Liver (tissue), 9 donors: ENCODE results near the gene LAMC2. TPM values are rescaled to one million over a fixed set of nuclear protein-coding genes. Genes with fewer than 3 reads are reported as not detected.

ENCODE experiments used
- DNase-seq: peaks from one replicate; pipeline ENCODE4 v3.0.0-alpha.2; 2017; ENCODE audit warnings: low spot score
- H3K27ac ChIP-seq, 2 donors: one replicate each; pipeline ENCODE4 v1.7.0; 2013; ENCODE audit warnings: inconsistent platforms in 2 of 2, low read length in 2 of 2, control low read depth in 1 of 2, low read depth in 1 of 2, mild to moderate bottlenecking in 1 of 2
- H3K27me3 ChIP-seq, 4 donors: one replicate each; pipeline versions ENCODE4 v1.6.1 to v1.7.0; 2013; ENCODE audit warnings: low read length in 3 of 4, inconsistent platforms in 1 of 4, mild to moderate bottlenecking in 1 of 4, moderate library complexity in 1 of 4; ENCODE audit not compliant: control insufficient read depth in 4 of 4, insufficient read depth in 4 of 4
- H3K36me3 ChIP-seq, 4 donors: one replicate each; pipeline versions ENCODE4 v1.6.1 to v1.7.0; 2013; ENCODE audit warnings: low read length in 3 of 4, mild to moderate bottlenecking in 3 of 4, low read depth in 1 of 4, moderate library complexity in 1 of 4; ENCODE audit not compliant: control insufficient read depth in 4 of 4, insufficient read depth in 3 of 4
- H3K4me1 ChIP-seq, 4 donors: one replicate each; pipeline versions ENCODE4 v1.6.1 to v1.7.0; 2013; ENCODE audit warnings: low read length in 3 of 4, mild to moderate bottlenecking in 3 of 4, moderate library complexity in 1 of 4; ENCODE audit not compliant: control insufficient read depth in 4 of 4, insufficient read depth in 4 of 4
- H3K4me3 ChIP-seq, 3 donors: one replicate each; pipeline versions ENCODE4 v1.6.1 to v1.7.0; 2013; ENCODE audit warnings: low read length in 3 of 3, control low read depth in 1 of 3, low read depth in 1 of 3, mild to moderate bottlenecking in 1 of 3
- H3K9ac ChIP-seq, 2 donors: one replicate each; pipeline ENCODE4 v1.7.0; 2013; ENCODE audit warnings: low read length in 2 of 2, mild to moderate bottlenecking in 2 of 2, moderate library complexity in 2 of 2, control low read depth in 1 of 2, low read depth in 1 of 2
- H3K9me3 ChIP-seq, 4 donors: one replicate each; pipeline versions ENCODE4 v1.6.1 to v1.7.0; 2013; ENCODE audit warnings: low read length in 3 of 4; ENCODE audit not compliant: control insufficient read depth in 4 of 4
- ATF3 ChIP-seq: IDR thresholded peaks from 2 replicates; pipeline ENCODE4 v1.6.1; 2016; ENCODE audit warnings: antibody characterized with exemption
- CTCF ChIP-seq: fragments of 150-350 bp; IDR thresholded peaks from 2 replicates; pipeline ENCODE4 v1.5.1; 2017; ENCODE audit warnings: improper control_type of control experiment, low read depth, low read length; ENCODE audit not compliant: missing input control
- EGR1 ChIP-seq, 2 donors: IDR thresholded peaks; 2 replicates each; pipeline ENCODE4 v1.6.1; 2016 to 2018; ENCODE audit warnings: antibody characterized with exemption in 2 of 2, low read depth in 2 of 2
- FOXA1 ChIP-seq: IDR thresholded peaks from 2 replicates; pipeline ENCODE4 v1.6.1; 2016; ENCODE audit warnings: antibody characterized with exemption
- FOXA2 ChIP-seq: IDR thresholded peaks from 2 replicates; pipeline ENCODE4 v1.6.1; 2016; ENCODE audit warnings: antibody characterized with exemption
- GABPA ChIP-seq, 2 donors: IDR thresholded peaks in 1 of 2; conservative IDR thresholded peaks in 1 of 2; 2 replicates each; pipeline ENCODE4 v1.6.1; 2016; ENCODE audit warnings: antibody characterized with exemption in 2 of 2, mild to moderate bottlenecking in 1 of 2, moderate library complexity in 1 of 2
- HNF4A ChIP-seq, 2 donors: conservative IDR thresholded peaks; 2 replicates each; pipeline ENCODE4 v1.6.1; 2016; ENCODE audit warnings: antibody characterized with exemption in 2 of 2, mild to moderate bottlenecking in 2 of 2
- HNF4G ChIP-seq: IDR thresholded peaks from 2 replicates; pipeline ENCODE4 v1.6.1; 2016; ENCODE audit warnings: antibody characterized with exemption
- JUND ChIP-seq, 2 donors: IDR thresholded peaks; 2 replicates each; pipeline ENCODE4 v1.6.1; 2016; ENCODE audit warnings: antibody characterized with exemption in 2 of 2
- MAX ChIP-seq: IDR thresholded peaks from 2 replicates; pipeline ENCODE4 v1.6.1; 2016; ENCODE audit warnings: antibody characterized with exemption
- NR2F2 ChIP-seq: IDR thresholded peaks from 2 replicates; pipeline ENCODE4 v1.6.1; 2016; ENCODE audit warnings: antibody characterized with exemption
- RAD21 ChIP-seq, 2 donors: IDR thresholded peaks; 2 replicates each; pipeline ENCODE4 v1.6.1; 2016; ENCODE audit warnings: antibody characterized with exemption in 2 of 2, mild to moderate bottlenecking in 2 of 2
- REST ChIP-seq: IDR thresholded peaks from 2 replicates; pipeline ENCODE4 v1.6.1; 2016; ENCODE audit warnings: antibody characterized with exemption, mild to moderate bottlenecking
- RXRA ChIP-seq, 2 donors: IDR thresholded peaks; 2 replicates each; pipeline ENCODE4 v1.6.1; 2017 to 2018; ENCODE audit warnings: antibody characterized with exemption in 2 of 2, mild to moderate bottlenecking in 1 of 2
- SP1 ChIP-seq: IDR thresholded peaks from 2 replicates; pipeline ENCODE4 v1.6.1; 2018; ENCODE audit warnings: antibody characterized with exemption, mild to moderate bottlenecking
- TAF1 ChIP-seq: conservative IDR thresholded peaks from 2 replicates; pipeline ENCODE4 v1.6.1; 2016; ENCODE audit warnings: antibody characterized with exemption, mild to moderate bottlenecking
- YY1 ChIP-seq: IDR thresholded peaks from 2 replicates; pipeline ENCODE4 v1.6.1; 2016; ENCODE audit warnings: antibody characterized with exemption, mild to moderate bottlenecking
- ZBTB33 ChIP-seq: IDR thresholded peaks from 2 replicates; pipeline ENCODE4 v1.6.1; 2016; ENCODE audit warnings: antibody characterized with exemption
- WGBS: extraction: QIAGEN DNeasy Blood & Tissue Kit; methylation state at CpG from one replicate; pipeline ENCODE4 v1.1.7; 2013; 5-methylcytosine and 5-hydroxymethylcytosine counted together
- polyA plus RNA-seq, 2 donors: library from polyadenylated mRNA; stranded (reverse) in 1 of 2; unstranded in 1 of 2; fragments of 200-250 nt in 1 of 2; fragments of >200 nt in 1 of 2; fragmentation: Nextera tagmentation in 1 of 2; extraction: Ambion mirVana in 1 of 2; gene quantifications; one replicate each; pipeline versions ENCODE4 v1.2.1 to v1.2.3, GENCODE V29; 2013 to 2015
- total RNA-seq, 2 donors: library from RNA; depleted of rRNA; stranded (reverse); fragments of >200 nt; gene quantifications; one replicate each; pipeline ENCODE4 v1.2.3, GENCODE V29; 2014
- donor health status: healthy.
- donor health status: healthy.
- donor health status: healthy.
- donor health status: healthy.
- donor health status: healthy.

LAMC2 gene
- total and polyA plus RNA-seq, 4 donors: 0.05 to 0.42 (median 0.16) TPM

- 78% methylated on average over 1 of the region's 1 CpG for WGBS
- no peak overlapping the region for H3K4me3 ChIP-seq
- TF ChIP-seq TAF1: no peak
- no peak for TF ChIP-seq ZBTB33
- TF ChIP-seq FOXA2: no peak
- no peak for TF ChIP-seq NR2F2
- no peak for TF ChIP-seq RAD21 (IDR thresholded peaks at IDR 0.05)
- TF ChIP-seq EGR1 (IDR thresholded peaks at IDR 0.05; ENCODE audit: low read depth in 2 of 2): no peak
- TF ChIP-seq MAX: no peak
- no peak for TF ChIP-seq CTCF
- no peak for TF ChIP-seq JUND (IDR thresholded peaks at IDR 0.05)
- no peak for TF ChIP-seq RXRA (IDR thresholded peaks at IDR 0.05)
- no peak for TF ChIP-seq YY1
- TF ChIP-seq HNF4A (conservative IDR thresholded peaks at IDR 0.05): no peak
- TF ChIP-seq ATF3: no peak
- no peak for TF ChIP-seq SP1
- TF ChIP-seq GABPA (IDR thresholded peaks at IDR 0.05 in 1 of 2, conservative IDR thresholded peaks at IDR 0.05 in 1 of 2): no peak
- no peak for TF ChIP-seq REST
- TF ChIP-seq FOXA1: no peak
- no peak for TF ChIP-seq HNF4G
- H3K36me3 ChIP-seq: no peaks in the 10 kb centered on the region
- no peak overlapping the region for H3K9ac ChIP-seq
- H3K27me3 ChIP-seq: peaks cover 0 to 3% (median 0%) of the 10 kb centered on the region in 4 donors
- no peak overlapping the region for H3K27ac ChIP-seq
- peaks cover 0 to 7% (median 0%) of the 10 kb centered on the region in 4 donors for H3K9me3 ChIP-seq
- no peak for DNase-seq
- no peaks in the 10 kb centered on the region for H3K4me1 ChIP-seq
Observed at GRCh38 chr1:183255073-183255472, 69.0 kb downstream of the LAMC2 start.
